Measurements from ENCODE around the gene PIK3R1.

PIK3R1 gene

DNA sequence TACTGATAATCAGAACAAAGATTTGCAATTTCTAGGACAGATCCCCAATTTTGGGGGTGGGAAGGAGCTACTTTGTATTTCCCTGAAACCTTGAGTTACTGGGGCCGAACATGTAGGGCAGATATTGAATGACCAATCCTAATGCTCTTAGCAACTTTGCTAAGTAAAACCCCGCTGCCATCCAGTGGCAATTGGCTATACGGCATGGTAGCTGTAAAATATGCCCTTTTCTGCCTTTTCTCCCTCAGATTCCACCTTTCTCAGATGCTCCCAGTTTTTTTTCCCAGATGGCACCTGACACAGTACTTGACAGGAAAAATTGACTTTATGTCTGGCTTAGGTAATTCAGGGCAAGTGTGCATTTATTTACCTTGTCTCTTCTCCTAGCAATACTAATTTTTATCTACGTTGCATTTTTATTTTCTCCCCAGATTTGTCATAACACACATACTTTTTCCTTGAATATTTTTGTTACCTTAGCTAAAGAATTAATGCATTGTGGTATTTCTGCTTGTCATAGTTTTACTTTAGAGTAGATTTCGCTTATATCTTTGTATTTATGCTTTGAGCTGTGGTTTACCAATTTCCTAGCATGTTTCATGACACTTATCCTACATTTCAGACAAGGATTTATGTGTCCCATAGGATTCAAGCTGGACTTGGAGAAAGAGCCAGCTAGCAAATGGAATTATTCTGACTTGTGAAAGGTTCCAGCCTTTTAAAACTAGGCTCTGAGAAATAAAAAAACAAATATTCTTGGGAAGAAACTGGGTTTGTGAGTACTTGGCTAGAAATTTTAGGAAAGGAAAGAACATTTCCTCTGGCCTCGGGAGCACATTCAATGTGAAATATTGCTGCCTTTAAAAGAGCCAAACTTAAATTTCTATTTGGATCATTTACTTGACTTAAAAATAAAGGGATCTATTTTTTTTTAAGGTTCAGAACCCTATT is 37.4 kb downstream of the PIK3R1 start:
- no peak for DNase-seq (ENCODE audit: low read depth in 2 of 2)

DNA sequence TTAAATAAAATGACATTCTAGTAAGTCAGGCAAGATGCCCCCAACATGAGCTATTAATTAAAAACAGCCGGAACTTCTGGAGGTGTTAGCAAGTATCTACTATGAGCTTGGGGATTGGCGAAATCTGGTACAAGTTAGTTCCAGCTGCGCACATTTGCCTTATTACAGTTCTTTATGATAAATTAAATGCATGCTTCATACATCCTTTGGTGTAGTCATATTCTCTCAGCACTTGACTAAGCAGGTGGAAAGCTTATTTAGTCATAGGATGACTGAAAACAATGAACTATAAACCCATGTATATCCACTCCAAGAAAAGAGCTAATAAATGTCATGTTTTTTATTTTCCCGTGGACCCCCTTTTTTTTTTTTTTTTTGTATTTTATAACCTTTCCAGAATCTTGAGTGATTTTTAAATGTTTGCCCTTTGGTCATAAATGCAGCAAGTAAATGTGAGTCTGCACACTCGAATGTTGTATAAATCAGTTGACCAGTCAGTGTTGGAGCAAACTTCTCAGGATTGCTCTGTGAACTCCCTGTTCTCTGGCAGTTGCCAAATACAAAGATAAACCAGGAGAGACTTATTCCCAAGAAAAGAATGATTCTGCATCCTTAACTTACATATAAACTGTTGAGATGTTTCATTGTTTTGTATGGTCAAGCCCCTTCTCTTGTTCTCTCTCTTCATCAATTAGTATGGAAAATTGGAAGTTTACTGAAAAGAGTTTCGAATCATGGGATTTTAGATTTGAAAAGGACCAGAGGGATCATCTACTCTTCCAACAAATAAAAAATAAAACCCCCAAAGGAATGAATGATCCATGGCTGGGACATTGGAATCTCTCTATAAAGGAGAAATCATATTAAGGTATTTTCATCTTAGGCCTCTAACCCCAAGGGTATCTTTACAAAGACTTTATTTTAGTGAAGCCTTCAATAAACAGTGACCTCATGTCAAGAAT is 38.3 kb downstream of the PIK3R1 start:
- DNase-seq (ENCODE audit: low read depth in 2 of 2) = no peak

DNA sequence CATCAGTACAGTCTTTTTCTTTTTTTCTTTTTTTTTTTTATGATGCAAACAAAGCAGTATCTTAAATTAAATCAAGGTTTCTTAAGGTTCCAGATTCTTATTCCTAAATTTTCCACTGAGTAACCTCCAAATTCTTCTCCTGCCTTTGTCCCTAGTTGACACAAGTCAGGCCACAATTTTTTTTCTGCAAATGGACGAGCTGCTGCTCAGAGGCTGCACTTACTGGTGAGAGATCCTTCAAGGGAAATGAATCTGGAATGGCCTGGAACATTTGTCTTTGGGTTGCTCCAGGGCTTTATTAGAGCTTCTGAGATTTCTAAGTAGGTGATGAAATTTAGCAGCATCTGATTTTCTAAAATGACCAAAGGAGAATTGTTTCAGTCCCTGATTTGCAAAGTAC is 39.3 kb downstream of the PIK3R1 start:
- no peak for DNase-seq (ENCODE audit: low read depth in 2 of 2)

DNA sequence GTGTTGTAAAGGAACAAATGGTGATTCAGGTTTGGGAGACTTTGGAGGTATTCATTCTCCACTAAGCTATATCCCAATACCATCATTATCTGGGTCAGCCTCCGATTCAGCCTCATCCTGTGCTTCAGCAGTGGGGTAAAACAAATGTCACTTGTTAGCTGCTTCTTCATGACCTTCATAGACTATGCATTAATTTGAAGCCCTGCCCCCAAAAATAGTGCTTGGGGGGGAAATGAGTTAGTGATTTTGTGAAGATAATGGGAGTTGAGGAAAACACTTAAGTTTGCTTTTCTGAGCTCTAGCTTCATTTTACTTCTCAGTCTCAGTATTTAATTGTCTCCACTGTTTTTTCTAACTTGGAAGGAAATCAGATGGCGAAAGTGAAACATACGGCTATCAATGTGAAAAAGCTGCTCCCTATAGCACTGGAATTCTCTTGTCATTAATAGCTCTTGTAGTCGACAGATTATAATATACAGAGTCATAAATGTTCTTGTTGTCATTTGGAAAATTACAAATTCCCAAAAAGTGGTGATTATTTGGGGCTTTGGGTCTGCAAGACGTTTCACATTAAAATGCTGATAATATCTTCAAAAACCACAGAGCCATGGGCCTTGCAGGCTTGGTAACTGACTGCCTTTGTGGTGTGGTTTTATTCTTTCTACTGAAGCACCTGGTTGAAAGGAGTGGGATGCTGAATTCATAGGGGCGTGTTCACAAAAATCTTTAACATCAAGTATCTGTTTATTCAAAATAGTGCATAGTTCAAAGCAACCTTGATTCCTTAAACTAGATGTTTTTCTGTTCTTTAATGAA is 40.0 kb downstream of the PIK3R1 start:
- DNase-seq (ENCODE audit: low read depth in 2 of 2) = no peak

DNA sequence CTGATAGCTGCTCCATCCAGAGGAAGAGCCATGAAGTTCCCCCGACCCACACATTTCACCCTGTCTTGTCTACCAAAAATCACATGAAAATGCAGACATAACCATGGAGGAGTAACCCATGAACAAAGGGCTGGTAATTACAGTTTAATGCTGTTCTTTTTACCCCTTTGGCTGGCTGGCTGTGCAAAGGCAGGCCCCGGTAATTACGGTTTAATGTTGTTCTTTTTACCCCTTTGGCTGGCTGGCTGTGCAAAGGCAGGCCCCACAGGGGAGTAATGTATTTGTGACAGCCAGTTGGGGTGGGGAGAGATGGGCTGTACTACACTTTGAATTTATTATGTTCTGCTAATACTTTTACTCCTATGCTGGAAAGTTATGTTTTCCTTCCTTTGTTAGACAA is 41.7 kb downstream of the PIK3R1 start:
- no peak for DNase-seq (ENCODE audit: low read depth in 2 of 2)

DNA sequence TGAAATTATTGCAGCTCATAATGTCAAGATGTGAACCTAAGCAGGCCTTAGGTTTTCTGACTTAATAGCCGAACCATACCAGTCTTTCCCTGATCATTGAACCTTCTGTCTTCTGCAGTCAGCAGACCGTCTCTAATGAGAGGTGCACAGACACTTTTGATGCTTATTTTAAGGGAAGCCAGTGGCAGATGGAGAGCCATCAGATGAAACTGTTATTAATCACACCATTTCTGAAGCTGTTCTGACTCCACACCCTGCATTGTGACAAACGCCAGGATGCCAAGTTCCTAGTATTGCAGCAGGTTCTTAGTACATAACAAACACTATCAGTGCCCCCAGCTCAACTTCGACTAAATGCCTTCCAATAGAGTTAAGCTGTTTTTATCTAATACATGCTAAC is 43.0 kb downstream of the PIK3R1 start:
- no peak for DNase-seq (ENCODE audit: low read depth in 2 of 2)

DNA sequence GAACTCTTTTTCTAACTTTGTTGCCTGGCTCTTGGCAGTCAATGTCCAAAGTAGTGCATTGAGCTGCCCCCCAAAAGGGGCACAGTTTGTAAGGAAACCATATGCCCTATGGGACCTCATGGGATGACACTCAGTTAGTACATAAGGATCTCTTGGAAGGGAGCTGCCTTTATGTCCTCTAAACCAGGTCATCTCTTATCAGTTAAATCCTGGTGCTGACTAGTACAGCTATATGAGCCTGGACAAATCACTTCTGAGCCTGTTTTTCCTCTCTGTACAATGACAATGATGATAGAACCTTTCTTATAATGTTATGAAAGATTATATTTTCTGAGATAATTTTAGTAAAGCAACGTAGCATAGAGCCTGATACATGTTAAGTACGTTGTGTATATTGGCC is 44.1 kb downstream of the PIK3R1 start:
- DNase-seq (ENCODE audit: low read depth in 2 of 2) = no peak

DNA sequence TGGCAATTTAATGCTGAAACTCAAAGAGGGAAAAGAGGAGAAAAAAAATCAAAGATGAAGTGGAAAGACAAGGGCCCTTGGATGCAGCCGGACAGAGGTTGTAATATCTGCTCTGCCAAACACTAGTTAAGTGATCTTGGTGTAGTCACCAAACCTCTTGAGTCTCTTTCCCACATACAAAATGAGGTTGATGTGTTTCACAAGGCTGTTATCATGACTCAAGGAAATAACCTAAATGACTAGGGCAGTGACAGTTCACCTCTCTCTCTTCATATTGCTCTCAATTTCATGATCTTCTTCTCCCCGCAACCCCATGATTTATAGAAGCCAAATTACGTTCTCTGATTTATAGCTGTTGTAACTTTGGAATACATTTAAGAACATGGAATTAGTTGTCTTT is 44.9 kb downstream of the PIK3R1 start:
- no peak for DNase-seq (ENCODE audit: low read depth in 2 of 2)

DNA sequence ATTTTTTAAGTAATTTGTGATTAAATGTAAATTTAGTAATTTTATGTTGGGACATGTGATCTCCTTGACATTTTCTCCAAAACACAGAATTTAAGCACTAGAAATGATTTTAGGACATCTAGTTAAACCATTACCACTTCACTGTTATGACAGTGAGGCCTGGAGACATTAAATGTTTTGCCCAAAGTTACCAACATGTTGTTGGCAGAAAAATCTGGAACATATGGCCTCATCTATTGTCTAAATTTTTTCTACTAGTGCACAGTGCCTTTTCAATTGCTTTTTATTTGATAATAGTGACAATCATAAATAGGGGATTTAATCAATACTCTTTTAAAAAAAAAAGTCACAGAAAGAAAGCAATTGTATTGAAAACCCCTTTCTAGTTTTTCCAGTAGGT is 45.6 kb downstream of the PIK3R1 start:
- DNase-seq (ENCODE audit: low read depth in 2 of 2) = no peak

DNA sequence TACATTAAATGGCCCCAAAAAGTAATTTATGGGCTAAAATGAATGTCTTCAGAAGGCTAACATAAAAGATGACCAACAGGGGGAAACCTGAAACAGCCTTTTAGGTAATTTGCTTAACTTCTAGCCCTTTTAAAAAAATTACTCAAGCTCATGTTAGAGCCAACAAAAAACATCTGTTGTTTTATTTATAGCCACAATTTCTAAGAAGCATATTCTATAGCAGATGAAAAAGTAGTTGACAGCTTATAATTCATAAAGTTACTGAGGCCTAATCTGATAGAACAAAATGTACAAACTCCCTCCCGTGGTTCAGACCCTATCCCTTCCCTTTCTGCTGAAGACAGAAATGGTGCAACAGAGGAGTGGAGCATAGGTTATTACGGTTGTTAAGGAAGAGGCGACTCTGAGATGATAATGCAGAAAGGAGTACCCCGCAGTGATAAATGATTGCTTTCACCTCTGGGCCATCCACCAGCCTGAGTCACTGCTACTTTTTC is 46.1 kb downstream of the PIK3R1 start:
- DNase-seq (ENCODE audit: low read depth in 2 of 2) = no peak

DNA sequence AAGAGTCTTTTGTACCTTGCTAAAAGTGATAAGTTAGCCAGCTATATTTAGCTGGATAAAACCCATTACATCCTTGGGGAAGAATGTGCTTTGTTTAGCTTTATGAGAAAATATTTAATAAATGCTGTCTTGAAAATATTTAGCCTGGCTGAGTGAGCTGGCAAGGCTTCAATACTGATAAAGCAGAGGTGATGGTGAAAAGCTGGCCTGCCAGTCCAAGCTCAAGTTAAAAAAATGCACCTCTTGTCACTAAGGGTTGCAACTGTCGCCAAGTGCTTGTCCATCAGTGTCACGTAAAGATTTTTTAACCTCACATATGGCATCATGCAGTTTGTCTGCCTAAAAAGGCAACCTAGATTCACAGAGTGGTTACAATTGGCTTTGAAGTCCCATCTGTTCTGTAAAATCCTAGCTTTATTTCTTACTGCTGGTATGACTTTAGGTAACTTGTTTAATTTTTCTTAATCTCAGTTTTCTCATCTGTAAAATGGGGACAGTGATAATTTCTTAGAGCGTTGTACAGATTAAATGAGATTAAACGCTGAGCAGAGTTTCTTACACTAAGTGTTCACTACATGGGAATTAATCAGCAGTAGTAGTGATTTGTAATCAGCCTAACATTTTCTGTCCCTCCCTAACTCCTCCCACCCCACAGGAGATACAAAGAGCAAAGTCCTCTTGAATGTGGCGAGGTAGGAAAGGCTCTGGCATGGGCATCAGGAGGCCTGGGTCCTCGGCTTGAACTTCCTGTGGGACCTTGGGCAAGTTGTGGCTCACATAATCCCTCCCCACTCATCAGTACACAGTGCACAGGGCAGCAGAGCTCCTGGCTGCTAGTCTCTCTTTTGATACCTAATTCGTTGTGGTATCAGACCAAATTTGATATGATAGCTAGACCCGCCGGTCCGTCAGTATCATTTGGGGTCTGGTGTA is 48.7 kb downstream of the PIK3R1 start:
- no peak for DNase-seq (ENCODE audit: low read depth in 2 of 2)

DNA sequence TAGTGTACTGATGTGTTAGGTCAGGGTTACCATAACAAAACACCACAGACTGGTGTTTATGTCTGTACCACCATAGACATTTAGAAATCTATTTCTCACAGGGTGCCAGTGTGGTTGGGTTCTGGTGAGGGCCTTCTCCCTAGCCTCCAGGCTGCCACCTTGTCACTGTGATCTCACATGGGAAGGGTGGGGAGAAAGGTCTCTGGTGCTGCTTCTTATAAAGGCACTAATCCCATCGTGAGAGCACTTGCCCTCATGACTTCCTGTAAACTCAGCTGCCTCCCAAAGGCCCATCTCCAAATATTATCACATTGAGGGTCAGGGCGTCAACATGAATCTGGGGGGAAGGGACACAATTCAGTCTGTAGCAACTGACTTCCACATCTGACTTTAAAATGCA is 49.8 kb downstream of the PIK3R1 start:
- DNase-seq (ENCODE audit: low read depth in 2 of 2) = no peak

DNA sequence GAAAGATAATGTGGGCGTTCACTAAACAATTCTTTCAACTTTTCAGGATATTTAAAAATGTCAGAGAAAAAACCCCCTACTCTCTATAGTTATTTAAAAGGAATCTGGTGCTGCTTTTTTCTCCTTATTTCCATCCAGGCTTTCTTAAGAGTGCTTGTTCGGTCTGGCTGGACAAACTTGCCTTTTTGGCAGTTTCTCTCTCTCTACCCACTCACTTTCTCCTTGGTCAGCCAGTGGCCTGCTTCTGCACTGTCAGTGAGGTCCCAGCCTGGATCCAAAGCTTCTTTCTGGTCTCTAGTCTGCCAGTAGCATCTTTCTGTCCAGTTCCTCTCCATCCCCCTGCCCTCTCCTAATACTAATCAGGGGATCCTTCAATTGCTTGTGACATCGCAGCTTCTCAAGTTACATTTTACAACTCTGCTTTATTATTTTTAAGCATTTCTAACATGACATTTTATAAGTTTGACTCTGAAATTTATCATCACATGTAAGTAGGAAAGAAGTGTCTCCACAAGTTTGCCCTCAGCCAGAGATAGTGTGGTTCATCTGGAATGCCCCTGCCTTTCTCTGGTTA is 50.4 kb downstream of the PIK3R1 start:
- DNase-seq (ENCODE audit: low read depth in 2 of 2) = no peak

DNA sequence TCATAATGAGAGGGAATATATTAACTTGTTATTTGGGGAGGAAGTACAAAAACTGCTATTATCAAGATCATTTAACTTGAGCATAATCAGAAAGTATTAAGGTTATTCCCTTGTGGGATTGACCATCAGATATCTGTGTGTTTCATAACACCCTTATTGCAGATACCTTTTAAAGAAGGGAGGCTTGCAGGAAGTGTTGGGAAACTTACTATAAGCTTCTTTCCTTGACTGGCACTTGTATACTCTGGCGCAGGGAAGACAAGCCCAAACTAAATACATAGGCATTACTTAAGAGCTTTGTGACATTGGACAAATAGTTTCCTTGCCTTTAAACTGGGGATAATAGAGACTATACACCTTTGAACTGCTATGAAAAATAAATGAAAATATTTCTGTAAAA is 50.9 kb downstream of the PIK3R1 start:
- DNase-seq (ENCODE audit: low read depth in 2 of 2) = no peak

DNA sequence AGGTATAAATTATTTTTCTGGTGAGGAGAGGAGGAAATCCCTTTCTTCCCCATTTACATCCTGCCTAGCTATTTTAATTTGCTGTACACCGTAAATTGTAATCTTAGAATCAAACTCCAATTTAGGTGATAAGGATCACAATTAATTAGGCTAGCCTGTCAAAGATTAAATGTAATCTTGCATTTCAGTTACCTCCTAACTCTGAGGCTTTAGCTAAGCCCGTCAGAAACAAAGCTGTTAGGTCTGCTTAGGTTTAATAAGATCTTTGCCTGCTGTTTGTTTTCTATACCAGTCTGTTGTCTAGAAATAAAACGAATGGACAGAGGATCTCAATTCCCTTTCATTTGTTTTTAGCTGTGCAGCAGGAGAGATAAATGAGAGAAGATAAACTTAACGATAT is 51.5 kb downstream of the PIK3R1 start:
- no peak for DNase-seq (ENCODE audit: low read depth in 2 of 2)

DNA sequence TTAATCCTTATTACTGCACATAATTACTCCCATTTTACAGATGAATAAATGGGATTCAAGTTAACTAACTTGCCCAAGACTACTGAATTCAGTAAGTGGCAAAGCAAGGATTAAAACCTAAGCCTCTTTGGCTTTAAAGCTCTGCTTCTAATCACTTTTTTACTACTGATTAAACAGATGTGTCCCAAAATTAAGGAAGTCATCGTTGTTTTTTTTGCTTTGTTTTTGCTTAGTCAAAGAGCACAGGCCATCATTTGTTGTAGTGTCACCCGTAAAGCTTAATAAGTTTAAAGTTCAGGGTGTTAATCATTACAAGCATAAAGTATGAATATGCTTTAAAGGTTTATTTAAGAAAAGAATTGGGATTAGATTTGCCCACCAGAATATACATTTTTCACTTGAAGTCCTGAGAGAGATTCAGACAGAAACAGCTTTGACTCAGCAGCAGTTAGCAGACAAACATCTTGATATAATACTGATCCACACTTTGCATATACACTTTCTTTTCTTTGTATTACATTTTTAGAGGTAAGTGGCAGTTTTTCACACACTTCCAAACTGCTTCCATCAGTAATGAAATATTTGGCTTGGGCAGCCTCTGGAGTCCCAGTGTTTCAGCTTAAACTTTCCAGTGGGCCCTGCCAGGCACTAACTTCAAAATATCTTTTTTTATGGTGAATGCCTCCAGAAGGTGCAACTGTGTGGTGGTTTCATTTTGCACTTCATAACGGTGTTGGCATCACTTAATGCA is 52.7 kb downstream of the PIK3R1 start:
- DNase-seq (ENCODE audit: low read depth in 2 of 2) = no peak

DNA sequence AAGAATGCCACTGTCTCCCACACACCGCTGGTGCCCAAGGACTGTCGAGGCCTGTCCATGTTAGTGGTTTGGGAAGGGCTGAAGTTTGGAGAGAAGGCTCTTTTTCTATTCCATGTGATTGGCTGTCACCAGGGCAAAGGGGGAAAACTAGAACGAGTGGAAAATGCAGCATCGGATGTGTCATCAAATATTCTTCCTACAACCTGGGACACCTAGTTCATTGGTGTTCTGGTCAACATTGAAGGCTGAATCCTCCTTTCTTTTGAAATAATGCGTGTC is 53.2 kb downstream of the PIK3R1 start:
- no peak for DNase-seq (ENCODE audit: low read depth in 2 of 2)

DNA sequence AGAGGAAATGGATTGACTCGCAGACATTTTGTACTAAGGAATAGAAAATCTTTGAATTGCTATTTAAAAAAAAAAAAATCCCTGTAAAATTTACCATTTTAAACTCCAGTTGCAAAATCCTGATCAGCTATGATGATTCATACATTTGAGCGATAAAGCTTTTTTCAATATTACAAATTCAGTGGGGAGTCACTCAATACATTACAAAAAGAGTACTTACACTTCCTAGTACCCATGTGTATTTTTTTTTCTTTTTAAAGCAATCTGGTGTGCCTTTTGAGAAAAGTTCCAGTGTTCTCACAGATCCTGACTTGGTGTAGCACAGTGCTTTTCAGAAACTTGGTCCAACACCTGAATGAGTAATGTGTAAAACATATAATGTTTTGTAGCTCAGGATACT is 54.3 kb downstream of the PIK3R1 start:
- DNase-seq (ENCODE audit: low read depth in 2 of 2) = no peak

DNA sequence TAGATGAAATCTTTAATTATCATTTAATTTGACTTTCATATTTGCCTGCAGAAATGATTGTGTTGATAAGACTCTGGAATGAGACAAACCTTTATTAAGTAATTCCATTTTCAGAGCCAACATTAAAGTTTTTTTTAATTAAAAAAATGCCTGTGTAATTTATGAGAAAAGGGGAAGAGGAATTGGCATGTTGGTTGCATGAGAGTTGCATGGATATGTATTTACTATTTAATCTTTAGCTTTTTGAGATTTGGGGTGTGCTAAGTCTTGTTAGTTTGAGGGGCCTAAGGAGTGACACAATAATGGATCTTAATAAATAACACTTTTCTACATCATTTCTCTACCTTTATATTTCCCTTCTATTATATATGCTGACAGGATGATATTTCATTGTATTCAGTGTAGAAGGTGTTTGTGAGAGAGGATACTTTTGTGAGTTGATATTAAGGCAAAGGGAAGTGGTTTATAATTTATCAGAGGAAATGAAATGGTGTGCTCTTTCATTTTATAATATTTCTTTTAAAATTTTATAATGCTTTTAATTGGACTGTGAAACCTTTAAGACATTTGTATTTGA is 54.9 kb downstream of the PIK3R1 start:
- DNase-seq (ENCODE audit: low read depth in 2 of 2) = no peak

Data from stimulated activated CD8-positive, alpha-beta memory T cell treated with anti-CD3 and anti-CD28 coated beads, Interleukin-15, amount 100 ng/mL, for 48 hours (primary cell).